ENCODE measurements around the gene SBNO1.
"Not testable (repeated sequence)": the region's sequence is repeated elsewhere in the genome, so short reads cannot be mapped to it uniquely, and the experiment has no call there.

Gene SBNO1

GRCh38 chr12:123254853-123255446 is 109.7 kb downstream of the SBNO1 start (continued):
- TF ChIP-seq ZBTB26 (tag by site-specific recombination; optimal IDR thresholded peaks at IDR 0.05), result no peak
- TF ChIP-seq ZNF530 (tag by site-specific recombination; IDR thresholded peaks at IDR 0.05; ENCODE audit: low read depth), result no peak
- no peak for TF ChIP-seq ZBTB20 (tag by site-specific recombination; IDR thresholded peaks at IDR 0.05)
- TF ChIP-seq ZNF514 (tag by site-specific recombination; IDR thresholded peaks at IDR 0.05), result no peak
- no peak for TF ChIP-seq ZNF660 (tag by site-specific recombination; IDR thresholded peaks at IDR 0.05)

- Histone ChIP-seq H3K4me1 (ENCODE audit: control insufficient read depth, insufficient read depth, low read length) (no peaks in the 10 kb centered on the region), H3K4me3 (ENCODE audit: low read depth, low read length) (no peak overlapping the region), H3K9me3 (ENCODE audit: control insufficient read depth, insufficient read depth, low read depth, low read length) (no peaks in the 10 kb centered on the region), H3K36me3 (ENCODE audit: control insufficient read depth in 2 of 2, insufficient read depth in 1 of 2, low read length in 2 of 2) (peaks cover 34 to 62% of the 10 kb centered on the region in 2 experiments), H3K27ac (ENCODE audit: extremely low read depth, low read depth, low read length) (no peak overlapping the region)
- TF ChIP-seq ZNF112 (tag by site-specific recombination; IDR thresholded peaks at IDR 0.05), result no peak
- no peak for TF ChIP-seq ZNF558 (tag by site-specific recombination; IDR thresholded peaks at IDR 0.05)
- no peak for TF ChIP-seq HOXC10 (CRISPR knock-in tag; IDR thresholded peaks at IDR 0.05)
- no peak for TF ChIP-seq ZNF624 (tag by site-specific recombination; IDR thresholded peaks at IDR 0.05)
- no peak for TF ChIP-seq ZNF785 (tag by site-specific recombination; IDR thresholded peaks at IDR 0.05)
- TF ChIP-seq ZNF449 (tag by site-specific recombination; IDR thresholded peaks at IDR 0.05), result no peak
- TF ChIP-seq ZNF704 (tag by site-specific recombination; IDR thresholded peaks at IDR 0.05), result no peak
- no peak for TF ChIP-seq ZNF416 (tag by site-specific recombination; IDR thresholded peaks at IDR 0.05)
- no peak for TF ChIP-seq ZNF623 (tag by site-specific recombination; IDR thresholded peaks at IDR 0.05)
- TF ChIP-seq ZNF121 (tag by site-specific recombination; IDR thresholded peaks at IDR 0.05), result no peak
- TF ChIP-seq ZNF175 (tag by site-specific recombination; IDR thresholded peaks at IDR 0.05), result no peak
- CTCF ChIA-PET, result interaction anchor here (0.5 to 1.8 kb wide), 2 partner anchors 16 to 1002 kb away, joined by 4 to 7 read pairs; no protein-coding TSS in a partner anchor
- POLR2A ChIA-PET, result interaction anchor here (1.2 kb wide), 1 partner anchor 21 kb away, joined by 3 read pairs; the partner anchor contains the start of genes MPHOSPH9 and MTRFR
These were observed 110.8 kb downstream of the SBNO1 start for GRCh38 chr12:123253641-123254459.

GRCh38 chr12:123252365-123252764 is 112.3 kb downstream of the SBNO1 start:
- H3K27ac ChIP-seq (ENCODE audit: extremely low read depth, low read depth, low read length); H3K9me3 ChIP-seq (ENCODE audit: control insufficient read depth, insufficient read depth, low read depth, low read length); H3K4me1 ChIP-seq (ENCODE audit: control insufficient read depth, insufficient read depth, low read length); H3K4me3 ChIP-seq (ENCODE audit: low read depth, low read length): not testable (repeated sequence)
- ChIA-PET CTCF (interaction anchor here (1.8 to 2.0 kb wide), 2 partner anchors 14 kb away, joined by 7 to 12 read pairs; no protein-coding TSS in a partner anchor), POLR2A (interaction anchor here (5.7 kb wide), 1 partner anchor 19 kb away, joined by 56 read pairs; the partner anchor contains the start of genes MPHOSPH9 and MTRFR)
- H3K36me3 ChIP-seq (ENCODE audit: control insufficient read depth in 2 of 2, insufficient read depth in 1 of 2, low read length in 2 of 2), result peaks cover 24 to 54% of the 10 kb centered on the region in 2 experiments

Data from HEK293 (cell line).